Pons (tissue), 1 donor: ENCODE results near the gene EXOC3L4.

Experiments used
- DNase-seq: peaks from one replicate; pipeline ENCODE4 v3.0.0-alpha.2; 2016; ENCODE audit warnings: low spot score

EXOC3L4 gene

GRCh38 chr14:103070971-103071542 lies 23.5 kb upstream of the EXOC3L4 start:
- no peak for DNase-seq

- no peak for DNase-seq
Measured at GRCh38 chr14:103071544-103072251, 22.8 kb upstream of the EXOC3L4 start.

GRCh38 chr14:103072595-103073366 lies 21.7 kb upstream of the EXOC3L4 start:
- no peak for DNase-seq

GRCh38 chr14:103073367-103073875 lies 21.1 kb upstream of the EXOC3L4 start:
- no peak for DNase-seq

- DNase-seq: no peak
Measured at GRCh38 chr14:103073876-103074728, 20.4 kb upstream of the EXOC3L4 start.

GRCh38 chr14:103074729-103075367 lies 19.7 kb upstream of the EXOC3L4 start:
- no peak for DNase-seq

- peak; percentile 77 for DNase-seq
Measured at GRCh38 chr14:103078420-103078749, 16.1 kb upstream of the EXOC3L4 start.

- no peak for DNase-seq
Measured at GRCh38 chr14:103078860-103079587, 15.5 kb upstream of the EXOC3L4 start.

GRCh38 chr14:103081951-103082350 lies 12.6 kb upstream of the EXOC3L4 start:
- no peak for DNase-seq

GRCh38 chr14:103084021-103084919 lies 10.3 kb upstream of the EXOC3L4 start, which contains the start of gene LBHD2:
Gene LBHD2 (plus strand): TSS chr14:103084210. CDS start chr14:103086013, 1,803 bp downstream.
- no peak for DNase-seq

- no peak for DNase-seq
Measured at GRCh38 chr14:103085106-103086091, 9.1 kb upstream of the EXOC3L4 start.

GRCh38 chr14:103086771-103087342 lies 7.7 kb upstream of the EXOC3L4 start:
- DNase-seq: no peak

- no peak for DNase-seq
Measured at GRCh38 chr14:103087343-103087835, 7.1 kb upstream of the EXOC3L4 start.

GRCh38 chr14:103088921-103089320 lies 5.6 kb upstream of the EXOC3L4 start:
- DNase-seq: no peak

GRCh38 chr14:103089386-103090335 lies 4.9 kb upstream of the EXOC3L4 start:
- DNase-seq: no peak

- DNase-seq: no peak
Measured at GRCh38 chr14:103090481-103091020, 4.0 kb upstream of the EXOC3L4 start.
